PC-3 (cell line): Measurements from ENCODE around the gene TRAF1.

ENCODE experiments used
- EZH2 ChIP-seq: fragments of 300-600 bp; sonication (generic); IDR thresholded peaks from one replicate; pipeline ENCODE4 v1.6.1; 2017; ENCODE audit warnings: antibody characterized with exemption, mild to moderate bottlenecking, low read length; ENCODE audit not compliant: unreplicated experiment
- TF ChIP-seq, protein P1 (sequence below): fragments of 300-600 bp; sonication (generic); conservative IDR thresholded peaks from 2 replicates; pipeline ENCODE4 v1.5.1; 2017; ENCODE audit warnings: antibody characterized with exemption, low read depth, mild to moderate bottlenecking, low read length

GRCh38 chr9:120863833-120864232, 62.8 kb downstream of the TRAF1 start:
- TF ChIP-seq, protein P1, sequence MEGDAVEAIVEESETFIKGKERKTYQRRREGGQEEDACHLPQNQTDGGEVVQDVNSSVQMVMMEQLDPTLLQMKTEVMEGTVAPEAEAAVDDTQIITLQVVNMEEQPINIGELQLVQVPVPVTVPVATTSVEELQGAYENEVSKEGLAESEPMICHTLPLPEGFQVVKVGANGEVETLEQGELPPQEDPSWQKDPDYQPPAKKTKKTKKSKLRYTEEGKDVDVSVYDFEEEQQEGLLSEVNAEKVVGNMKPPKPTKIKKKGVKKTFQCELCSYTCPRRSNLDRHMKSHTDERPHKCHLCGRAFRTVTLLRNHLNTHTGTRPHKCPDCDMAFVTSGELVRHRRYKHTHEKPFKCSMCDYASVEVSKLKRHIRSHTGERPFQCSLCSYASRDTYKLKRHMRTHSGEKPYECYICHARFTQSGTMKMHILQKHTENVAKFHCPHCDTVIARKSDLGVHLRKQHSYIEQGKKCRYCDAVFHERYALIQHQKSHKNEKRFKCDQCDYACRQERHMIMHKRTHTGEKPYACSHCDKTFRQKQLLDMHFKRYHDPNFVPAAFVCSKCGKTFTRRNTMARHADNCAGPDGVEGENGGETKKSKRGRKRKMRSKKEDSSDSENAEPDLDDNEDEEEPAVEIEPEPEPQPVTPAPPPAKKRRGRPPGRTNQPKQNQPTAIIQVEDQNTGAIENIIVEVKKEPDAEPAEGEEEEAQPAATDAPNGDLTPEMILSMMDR, result 0 out of 2 replicates have a peak, but pooled peaks have one; percentile 20
- TF ChIP-seq EZH2, result no peak
